HG03095 (cell line): Measurements from ENCODE around the gene ADGRV1.

Experiments
- ATAC-seq: cut with Tn5 transposase; IDR thresholded peaks from one replicate; pipeline ENCODE4 v1.9.1; 2021; ENCODE audit warnings: moderate library complexity; ENCODE audit not compliant: unreplicated experiment

ADGRV1 gene

GRCh38 chr5:91146230-91146629 lies 587.6 kb downstream of the ADGRV1 start:
- ATAC-seq, result no peak

GRCh38 chr5:91146905-91147600 lies 588.5 kb downstream of the ADGRV1 start:
- no peak for ATAC-seq

GRCh38 chr5:91150234-91150633 lies 591.6 kb downstream of the ADGRV1 start:
- ATAC-seq, result no peak

GRCh38 chr5:91150636-91151035 lies 592.0 kb downstream of the ADGRV1 start:
- no peak for ATAC-seq

GRCh38 chr5:91151947-91152346 lies 593.4 kb downstream of the ADGRV1 start:
- no peak for ATAC-seq

- ATAC-seq, result no peak
These were observed 595.7 kb downstream of the ADGRV1 start for GRCh38 chr5:91154338-91154737.

- ATAC-seq, result no peak
These were observed 596.7 kb downstream of the ADGRV1 start for GRCh38 chr5:91155274-91155673.

GRCh38 chr5:91156242-91156641 lies 597.6 kb downstream of the ADGRV1 start:
- ATAC-seq, result no peak

GRCh38 chr5:91158011-91158410 lies 599.4 kb downstream of the ADGRV1 start:
- ATAC-seq, result no peak

- no peak for ATAC-seq
These were observed 601.0 kb downstream of the ADGRV1 start for GRCh38 chr5:91159647-91160046.

- no peak for ATAC-seq
These were observed 602.2 kb downstream of the ADGRV1 start for GRCh38 chr5:91160714-91161285.

- peak; percentile 100 for ATAC-seq
These were observed 604.2 kb downstream of the ADGRV1 start for GRCh38 chr5:91162534-91163381.

- ATAC-seq, result no peak
These were observed 605.8 kb downstream of the ADGRV1 start for GRCh38 chr5:91164424-91164823.

GRCh38 chr5:91166059-91166807 lies 607.6 kb downstream of the ADGRV1 start:
- no peak for ATAC-seq

GRCh38 chr5:91168859-91169258 lies 610.3 kb downstream of the ADGRV1 start:
- no peak for ATAC-seq

- no peak for ATAC-seq
These were observed 611.7 kb downstream of the ADGRV1 start for GRCh38 chr5:91170266-91170665.

- ATAC-seq, result no peak
These were observed 612.7 kb downstream of the ADGRV1 start for GRCh38 chr5:91171322-91171721.

- no peak for ATAC-seq
These were observed 615.8 kb downstream of the ADGRV1 start for GRCh38 chr5:91174396-91174795.

GRCh38 chr5:91175708-91176107 lies 617.1 kb downstream of the ADGRV1 start:
- no peak for ATAC-seq

- ATAC-seq, result no peak
These were observed 617.9 kb downstream of the ADGRV1 start for GRCh38 chr5:91176288-91177016.

GRCh38 chr5:91177085-91177484 lies 618.5 kb downstream of the ADGRV1 start:
- ATAC-seq, result no peak
